Calu3 (cell line): ENCODE data around the gene SRSF8. TPM values are rescaled to one million over a fixed set of nuclear protein-coding genes. Genes with fewer than 3 reads are reported as not detected.

Experiments
- BruUV-seq: library from RNA; stranded (reverse); fragments of 400-500 nt; replicated peaks from 2 replicates; lab custom pipeline; 2021; lab: Mats Ljungman, UMichigan
- CTCF ChIA-PET: fragments of 300-600 bp; sonication (Branson Sonifier 250); formaldehyde crosslinking; loops from one replicate; lab custom pipeline; 2022; ENCODE audit warnings: antibody characterized with exemption; lab: Charles Lee
- DNase-seq: peaks from one replicate; pipeline ENCODE4 v3.0.0; 2022
- H3K27ac Mint-ChIP-seq: one replicate; pipeline ENCODE4 v1.8.0; 2022; ENCODE audit warnings: mixed read lengths; ENCODE audit not compliant: unreplicated experiment
- H3K27me3 Mint-ChIP-seq: one replicate; pipeline ENCODE4 v1.8.0; 2022; ENCODE audit warnings: mixed read lengths; ENCODE audit not compliant: unreplicated experiment
- H3K36me3 Mint-ChIP-seq: one replicate; pipeline ENCODE4 v1.8.0; 2022; ENCODE audit warnings: mild to moderate bottlenecking, moderate library complexity, mixed read lengths; ENCODE audit not compliant: insufficient read depth, unreplicated experiment
- H3K4me1 Mint-ChIP-seq: one replicate; pipeline ENCODE4 v1.8.0; 2022; ENCODE audit warnings: mild to moderate bottlenecking, low read depth, mixed read lengths; ENCODE audit not compliant: unreplicated experiment
- H3K4me3 Mint-ChIP-seq: one replicate; pipeline ENCODE4 v1.8.0; 2022; ENCODE audit warnings: mild to moderate bottlenecking, low read depth, moderate library complexity, mixed read lengths; ENCODE audit not compliant: unreplicated experiment
- H3K9me3 Mint-ChIP-seq: one replicate; pipeline ENCODE4 v1.8.0; 2022; ENCODE audit warnings: low read depth, mixed read lengths; ENCODE audit not compliant: unreplicated experiment
- intact Hi-C: fragments of 100-400 bp; cut with micrococcal nuclease; formaldehyde crosslinking; loops from one replicate; pipeline ENCODE4 v1.10.0; 2022; ENCODE audit not compliant: unreplicated experiment
- total RNA-seq: library from RNA; stranded (reverse); gene quantifications from 2 replicates; pipeline ENCODE4 v1.2.3, GENCODE V29; 2022
- TF ChIP-seq, protein P1 (sequence below): fragments of 200-600 bp; IDR thresholded peaks from one replicate; pipeline ENCODE4 v1.8.0; 2022; ENCODE audit warnings: antibody characterized with exemption; ENCODE audit not compliant: unreplicated experiment

Gene SRSF8
- total RNA-seq, 1 experiment from 2014 or later, result 27.8 TPM

- H3K4me3 Mint-ChIP-seq, result no peak overlapping the region
- H3K9me3 Mint-ChIP-seq, result no peaks in the 10 kb centered on the region
- TF ChIP-seq, protein P1, sequence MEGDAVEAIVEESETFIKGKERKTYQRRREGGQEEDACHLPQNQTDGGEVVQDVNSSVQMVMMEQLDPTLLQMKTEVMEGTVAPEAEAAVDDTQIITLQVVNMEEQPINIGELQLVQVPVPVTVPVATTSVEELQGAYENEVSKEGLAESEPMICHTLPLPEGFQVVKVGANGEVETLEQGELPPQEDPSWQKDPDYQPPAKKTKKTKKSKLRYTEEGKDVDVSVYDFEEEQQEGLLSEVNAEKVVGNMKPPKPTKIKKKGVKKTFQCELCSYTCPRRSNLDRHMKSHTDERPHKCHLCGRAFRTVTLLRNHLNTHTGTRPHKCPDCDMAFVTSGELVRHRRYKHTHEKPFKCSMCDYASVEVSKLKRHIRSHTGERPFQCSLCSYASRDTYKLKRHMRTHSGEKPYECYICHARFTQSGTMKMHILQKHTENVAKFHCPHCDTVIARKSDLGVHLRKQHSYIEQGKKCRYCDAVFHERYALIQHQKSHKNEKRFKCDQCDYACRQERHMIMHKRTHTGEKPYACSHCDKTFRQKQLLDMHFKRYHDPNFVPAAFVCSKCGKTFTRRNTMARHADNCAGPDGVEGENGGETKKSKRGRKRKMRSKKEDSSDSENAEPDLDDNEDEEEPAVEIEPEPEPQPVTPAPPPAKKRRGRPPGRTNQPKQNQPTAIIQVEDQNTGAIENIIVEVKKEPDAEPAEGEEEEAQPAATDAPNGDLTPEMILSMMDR, result no peak
- DNase-seq, result no peak
- BruUV-seq, result no TSS peak
- H3K36me3 Mint-ChIP-seq, result no peaks in the 10 kb centered on the region
- no peak overlapping the region for H3K27ac Mint-ChIP-seq
- no peaks in the 10 kb centered on the region for H3K4me1 Mint-ChIP-seq
- intact Hi-C loops, result no loop called here
- no peaks in the 10 kb centered on the region for H3K27me3 Mint-ChIP-seq
- CTCF ChIA-PET, result no interaction called here
Measured at GRCh38 chr11:95055283-95055897, 11.3 kb upstream of the SRSF8 start.

DNA sequence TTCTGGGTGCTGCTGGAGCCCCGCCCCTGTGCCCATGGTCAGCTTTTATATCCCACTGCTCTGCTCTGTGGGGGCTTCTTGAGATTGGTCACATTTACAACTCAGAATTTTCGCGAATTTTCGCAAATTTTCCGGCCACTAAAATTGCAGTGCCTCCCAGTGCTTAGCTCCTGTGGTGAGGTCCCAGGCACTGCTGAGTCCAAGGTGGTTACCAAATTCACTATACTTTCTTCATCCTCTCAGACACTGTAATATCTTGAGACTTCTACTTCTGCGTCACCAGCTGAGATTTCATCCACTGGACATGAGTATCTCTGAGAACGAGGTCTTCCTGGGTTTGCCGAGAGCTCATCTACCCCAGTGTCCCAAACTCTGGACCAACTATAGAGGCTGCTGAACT lies 8.8 kb upstream of the SRSF8 start:
- no peaks in the 10 kb centered on the region for H3K9me3 Mint-ChIP-seq
- no peaks in the 10 kb centered on the region for H3K36me3 Mint-ChIP-seq
- TF ChIP-seq, protein P1, result no peak
- H3K27ac Mint-ChIP-seq, result no peak overlapping the region
- intact Hi-C loops, result no loop called here
- CTCF ChIA-PET, result no interaction called here
- H3K27me3 Mint-ChIP-seq, result peaks cover 8% of the 10 kb centered on the region
- no peak overlapping the region for H3K4me3 Mint-ChIP-seq
- BruUV-seq, result no TSS peak
- no peaks in the 10 kb centered on the region for H3K4me1 Mint-ChIP-seq
- no peak for DNase-seq

DNA sequence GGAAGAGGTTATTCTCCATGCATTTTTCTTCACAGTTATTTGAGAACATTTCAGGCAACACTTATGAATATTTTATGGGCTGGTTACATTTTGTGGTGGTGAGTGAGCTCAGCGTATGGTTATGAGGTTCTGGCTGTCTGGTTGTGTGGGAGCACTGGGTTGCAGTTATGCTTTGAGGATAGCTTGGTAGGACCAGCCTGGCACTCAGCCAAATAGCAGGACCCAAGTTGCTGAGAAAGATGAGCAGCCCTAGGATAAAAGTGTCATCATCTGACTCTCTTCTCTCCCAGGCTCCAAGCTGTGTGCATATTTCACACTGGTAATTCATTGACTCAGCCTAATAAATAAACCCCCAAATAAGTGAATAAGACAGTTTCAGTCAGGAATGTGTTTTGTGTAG lies 8.1 kb upstream of the SRSF8 start:
- no peak overlapping the region for H3K4me3 Mint-ChIP-seq
- no peak overlapping the region for H3K27ac Mint-ChIP-seq
- no peaks in the 10 kb centered on the region for H3K9me3 Mint-ChIP-seq
- H3K4me1 Mint-ChIP-seq, result no peaks in the 10 kb centered on the region
- intact Hi-C loops, result no loop called here
- peaks cover 8% of the 10 kb centered on the region for H3K27me3 Mint-ChIP-seq
- BruUV-seq, result no TSS peak
- CTCF ChIA-PET, result no interaction called here
- TF ChIP-seq, protein P1, result no peak
- H3K36me3 Mint-ChIP-seq, result no peaks in the 10 kb centered on the region
- no peak for DNase-seq

DNA sequence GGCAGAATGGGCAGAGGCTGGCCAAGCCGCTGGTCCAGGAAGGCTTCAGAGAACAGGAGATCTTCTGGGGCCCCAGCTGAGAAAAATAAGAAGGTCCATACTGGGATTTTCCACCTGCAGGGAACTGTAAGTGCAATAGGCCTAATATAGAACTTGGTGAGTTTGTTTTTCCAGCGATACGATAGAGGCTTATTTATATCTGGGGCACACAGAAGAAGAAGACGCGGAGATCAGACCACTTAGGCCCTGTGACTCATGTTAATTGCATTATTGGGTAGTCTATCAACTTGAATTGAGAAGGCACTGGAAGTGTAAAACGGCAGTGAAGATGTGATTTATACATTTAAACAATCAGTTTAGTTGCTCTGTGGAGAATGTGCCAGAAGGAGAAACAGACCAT lies 7.7 kb upstream of the SRSF8 start:
- Mint-ChIP-seq H3K4me1 (no peaks in the 10 kb centered on the region), H3K4me3 (no peak overlapping the region), H3K27ac (no peak overlapping the region), H3K36me3 (no peaks in the 10 kb centered on the region), H3K27me3 (peaks cover 8% of the 10 kb centered on the region), H3K9me3 (no peaks in the 10 kb centered on the region)
- no TSS peak for BruUV-seq
- no peak for DNase-seq
- TF ChIP-seq, protein P1, result no peak
- intact Hi-C loops, result no loop called here
- CTCF ChIA-PET, result no interaction called here
